ENCODE data around the gene TMEM80.
"Not testable (repeated sequence)": the region's sequence is repeated elsewhere in the genome, so short reads cannot be mapped to it uniquely, and the experiment has no call there.

TMEM80 gene

GRCh38 chr11:737366-737765 is 41.8 kb downstream of the TMEM80 start:
- in situ Hi-C loops (cut with MboI; ENCODE audit: low sequenced_read_pairs) = no loop called here

- in situ Hi-C loops (cut with MboI; ENCODE audit: low sequenced_read_pairs) = not testable (repeated sequence)
These were observed 42.3 kb downstream of the TMEM80 start for GRCh38 chr11:737899-738298.

- in situ Hi-C loops (cut with MboI; ENCODE audit: low sequenced_read_pairs) = no loop called here
These were observed 46.5 kb downstream of the TMEM80 start for GRCh38 chr11:742156-742546.

- in situ Hi-C loops (cut with MboI; ENCODE audit: low sequenced_read_pairs) = no loop called here
These were observed 47.1 kb downstream of the TMEM80 start for GRCh38 chr11:742571-743201.

- in situ Hi-C loops (cut with MboI; ENCODE audit: low sequenced_read_pairs) = no loop called here
These were observed 49.8 kb downstream of the TMEM80 start for GRCh38 chr11:745428-745827.

GRCh38 chr11:746289-747157 is 50.9 kb downstream of the TMEM80 start:
- in situ Hi-C loops (cut with MboI; ENCODE audit: low sequenced_read_pairs) = no loop called here

GRCh38 chr11:747158-748006 is 51.8 kb downstream of the TMEM80 start, which contains the start of gene TALDO1:
TSS of gene TALDO1 (plus strand) at chr11:747464. CDS start at chr11:747482, 18 bp downstream.
- in situ Hi-C loops (cut with MboI; ENCODE audit: low sequenced_read_pairs) = no loop called here

GRCh38 chr11:748007-748359 is 52.4 kb downstream of the TMEM80 start:
- in situ Hi-C loops (cut with MboI; ENCODE audit: low sequenced_read_pairs) = no loop called here

GRCh38 chr11:749731-750130 is 54.1 kb downstream of the TMEM80 start:
- in situ Hi-C loops (cut with MboI; ENCODE audit: low sequenced_read_pairs) = no loop called here

Data from HL-60/S4 (cell line).